Neuron (in vitro differentiated cells): Measurements from ENCODE around the gene VIL1.

Source experiments
- H2AFZ ChIP-seq: one replicate; pipeline ENCODE4 v1.6.1; 2013; ENCODE audit warnings: low read depth, mild to moderate bottlenecking, inconsistent platforms, low read length, moderate library complexity
- H3K27me3 ChIP-seq: one replicate; pipeline ENCODE4 v1.6.1; 2013; ENCODE audit warnings: low read length; ENCODE audit not compliant: insufficient read depth
- H3K36me3 ChIP-seq: one replicate; pipeline ENCODE4 v1.6.1; 2013; ENCODE audit warnings: low read length; ENCODE audit not compliant: insufficient read depth
- H3K4me1 ChIP-seq: one replicate; pipeline ENCODE4 v1.6.1; 2013; ENCODE audit warnings: low read length; ENCODE audit not compliant: insufficient read depth
- H3K4me3 ChIP-seq: 2 replicates; pipeline ENCODE4 v1.5.1; 2013; ENCODE audit warnings: mild to moderate bottlenecking, low read length, moderate library complexity
- H3K9me3 ChIP-seq: one replicate; pipeline ENCODE4 v1.6.1; 2013; ENCODE audit warnings: low read length

The VIL1 gene

GRCh38 chr2:218405086-218405745 is 13.7 kb upstream of the VIL1 start:
- Histone ChIP-seq H3K36me3 (peaks cover 23% of the 10 kb centered on the region), H3K9me3 (no peaks in the 10 kb centered on the region), H3K4me1 (peaks cover 22% of the 10 kb centered on the region), H3K27me3 (no peaks in the 10 kb centered on the region), H2AFZ (no peak overlapping the region), H3K4me3 (no peak overlapping the region)

GRCh38 chr2:218405746-218406208 is 13.1 kb upstream of the VIL1 start:
- H3K4me3 ChIP-seq: peak overlapping the region; percentile 47
- no peaks in the 10 kb centered on the region for H3K27me3 ChIP-seq
- peaks cover 22% of the 10 kb centered on the region for H3K4me1 ChIP-seq
- no peaks in the 10 kb centered on the region for H3K9me3 ChIP-seq
- H2AFZ ChIP-seq: no peak overlapping the region
- peaks cover 23% of the 10 kb centered on the region for H3K36me3 ChIP-seq

- H3K27me3 ChIP-seq: no peaks in the 10 kb centered on the region
- peak overlapping the region; percentile 59 for H3K4me3 ChIP-seq
- H3K9me3 ChIP-seq: no peaks in the 10 kb centered on the region
- peaks cover 23% of the 10 kb centered on the region for H3K36me3 ChIP-seq
- H2AFZ ChIP-seq: peak overlapping the region; percentile 82
- peaks cover 16% of the 10 kb centered on the region for H3K4me1 ChIP-seq
Observed at GRCh38 chr2:218406209-218406948, 12.5 kb upstream of the VIL1 start.

- Histone ChIP-seq H2AFZ (peak overlapping the region; percentile 82), H3K4me1 (peaks cover 14% of the 10 kb centered on the region), H3K36me3 (peaks cover 20% of the 10 kb centered on the region), H3K27me3 (no peaks in the 10 kb centered on the region), H3K9me3 (no peaks in the 10 kb centered on the region), H3K4me3 (peak overlapping the region; percentile 59)
Observed at GRCh38 chr2:218406949-218407618, 11.8 kb upstream of the VIL1 start.

GRCh38 chr2:218407717-218408116 is 11.2 kb upstream of the VIL1 start:
- H3K27me3 ChIP-seq: no peaks in the 10 kb centered on the region

GRCh38 chr2:218418321-218418716 is 604 bp upstream of the VIL1 start:
- H3K4me1 ChIP-seq: peaks cover under 1% of the 10 kb centered on the region
- H3K36me3 ChIP-seq: no peaks in the 10 kb centered on the region
- H2AFZ ChIP-seq: no peak overlapping the region
- H3K4me3 ChIP-seq: no peak overlapping the region
- no peaks in the 10 kb centered on the region for H3K9me3 ChIP-seq
- H3K27me3 ChIP-seq: no peaks in the 10 kb centered on the region

More at GRCh38 chr2:218407717-218408116, 11.2 kb upstream of the VIL1 start:
- Histone ChIP-seq H3K9me3 (no peaks in the 10 kb centered on the region), H3K4me3 (no peak overlapping the region), H2AFZ (no peak overlapping the region), H3K36me3 (peaks cover 14% of the 10 kb centered on the region), H3K4me1 (peaks cover 14% of the 10 kb centered on the region)

- Histone ChIP-seq H3K36me3 (no peaks in the 10 kb centered on the region), H3K4me3 (no peak overlapping the region), H3K9me3 (no peaks in the 10 kb centered on the region)
Observed at GRCh38 chr2:218419630-218420216, 800 bp downstream of the VIL1 start.

GRCh38 chr2:218421027-218421426 is 2.1 kb downstream of the VIL1 start:
- Histone ChIP-seq H3K4me1 (peaks cover 4% of the 10 kb centered on the region), H3K4me3 (no peak overlapping the region), H2AFZ (no peak overlapping the region), H3K9me3 (no peaks in the 10 kb centered on the region), H3K36me3 (no peaks in the 10 kb centered on the region), H3K27me3 (no peaks in the 10 kb centered on the region)

More at GRCh38 chr2:218419630-218420216, 800 bp downstream of the VIL1 start:
- Histone ChIP-seq H2AFZ (no peak overlapping the region), H3K4me1 (peaks cover 4% of the 10 kb centered on the region), H3K27me3 (no peaks in the 10 kb centered on the region)

- Histone ChIP-seq H3K4me1 (peaks cover 4% of the 10 kb centered on the region), H3K4me3 (no peak overlapping the region), H2AFZ (no peak overlapping the region), H3K27me3 (no peaks in the 10 kb centered on the region), H3K36me3 (no peaks in the 10 kb centered on the region), H3K9me3 (no peaks in the 10 kb centered on the region)
Observed at GRCh38 chr2:218422403-218423086, 3.6 kb downstream of the VIL1 start.

GRCh38 chr2:218423584-218423983 is 4.7 kb downstream of the VIL1 start:
- Histone ChIP-seq H3K4me3 (no peak overlapping the region), H2AFZ (no peak overlapping the region), H3K36me3 (no peaks in the 10 kb centered on the region)

GRCh38 chr2:218425531-218425930 is 6.6 kb downstream of the VIL1 start:
- H3K9me3 ChIP-seq: no peaks in the 10 kb centered on the region
- H3K4me1 ChIP-seq: peaks cover 4% of the 10 kb centered on the region
- no peaks in the 10 kb centered on the region for H3K27me3 ChIP-seq
- no peaks in the 10 kb centered on the region for H3K36me3 ChIP-seq
- H3K4me3 ChIP-seq: no peak overlapping the region
- no peak overlapping the region for H2AFZ ChIP-seq

More at GRCh38 chr2:218423584-218423983, 4.7 kb downstream of the VIL1 start:
- no peaks in the 10 kb centered on the region for H3K9me3 ChIP-seq
- peaks cover 4% of the 10 kb centered on the region for H3K4me1 ChIP-seq
- H3K27me3 ChIP-seq: no peaks in the 10 kb centered on the region

GRCh38 chr2:218427741-218428140 is 8.8 kb downstream of the VIL1 start:
- Histone ChIP-seq H3K9me3 (no peaks in the 10 kb centered on the region), H3K27me3 (no peaks in the 10 kb centered on the region), H3K36me3 (no peaks in the 10 kb centered on the region), H2AFZ (no peak overlapping the region), H3K4me3 (no peak overlapping the region), H3K4me1 (peaks cover 4% of the 10 kb centered on the region)
